Suprapubic skin (tissue), 4 donors: ENCODE measurements around the gene ATP2A2. TPM values are rescaled to one million over a fixed set of nuclear protein-coding genes. Genes with fewer than 3 reads are reported as not detected.

ENCODE experiments used
- DNase-seq, 2 donors: peaks; one replicate each; pipeline ENCODE4 v3.0.0-alpha.2; 2019; ENCODE audit warnings: low spot score in 2 of 2
- H3K27ac ChIP-seq: fragments of 200-600 bp; sonication (generic); one replicate; pipeline ENCODE4 v1.5.1; 2019
- H3K27me3 ChIP-seq: fragments of 200-600 bp; sonication (generic); one replicate; pipeline ENCODE4 v1.5.1; 2019
- H3K36me3 ChIP-seq: fragments of 200-600 bp; sonication (generic); one replicate; pipeline ENCODE4 v1.5.1; 2019
- H3K4me1 ChIP-seq: fragments of 200-600 bp; sonication (generic); one replicate; pipeline ENCODE4 v1.5.1; 2019
- H3K4me3 ChIP-seq: fragments of 200-600 bp; sonication (generic); one replicate; pipeline ENCODE4 v1.5.1; 2019; ENCODE audit warnings: mild to moderate bottlenecking
- H3K9me3 ChIP-seq: fragments of 200-600 bp; sonication (generic); one replicate; pipeline ENCODE4 v1.5.1; 2019
- EP300 ChIP-seq: sonication (generic); formaldehyde crosslinking; IDR thresholded peaks from one replicate; pipeline ENCODE4 v1.6.1; 2017; ENCODE audit warnings: antibody characterized with exemption
- POLR2A ChIP-seq, 2 donors: fragments of 450-650 bp; IDR thresholded peaks; one replicate each; pipeline ENCODE4 v1.6.1; 2017; ENCODE audit warnings: antibody characterized with exemption in 2 of 2, mild to moderate bottlenecking in 2 of 2, moderate library complexity in 2 of 2
- POLR2AphosphoS5 ChIP-seq, 3 donors: sonication (generic); formaldehyde crosslinking; IDR thresholded peaks; one replicate each; pipeline ENCODE4 v1.6.1; 2017; ENCODE audit warnings: antibody characterized with exemption in 3 of 3
- WGBS: methylation state at CpG from one replicate; pipeline ENCODE4 v1.1.5; 2018; 5-methylcytosine and 5-hydroxymethylcytosine counted together
- total RNA-seq, 4 donors: library from RNA; depleted of rRNA; stranded (reverse); fragments of >200 nt; gene quantifications; one replicate each; pipeline ENCODE4 v1.1.0, GENCODE V29; 2016
- TF ChIP-seq, protein P1 (sequence below), 2 donors: fragments of 200-600 bp in 1 of 2; fragments of 450-650 bp in 1 of 2; sonication (generic) in 1 of 2; IDR thresholded peaks; one replicate each; pipeline ENCODE4 v1.5.1; 2016 to 2019; ENCODE audit warnings: antibody characterized with exemption in 2 of 2, mild to moderate bottlenecking in 1 of 2, moderate library complexity in 1 of 2

ATP2A2 gene
- total RNA-seq, 4 donors from 2014 or later, result 95.9 to 138 (median 118) TPM

GRCh38 chr12:110329710-110330109 lies 48.7 kb downstream of the ATP2A2 start:
- Histone ChIP-seq H3K27ac (no peak overlapping the region), H3K36me3 (peaks cover 79% of the 10 kb centered on the region), H3K9me3 (no peaks in the 10 kb centered on the region), H3K4me3 (no peak overlapping the region), H3K4me1 (no peaks in the 10 kb centered on the region), H3K27me3 (no peaks in the 10 kb centered on the region)
- TF ChIP-seq EP300 (no peak), POLR2AphosphoS5 (IDR thresholded peaks at IDR 0.05) (no peak)
- WGBS, result 85% methylated on average over 4 of the region's 4 CpGs
- DNase-seq, result no peak

GRCh38 chr12:110330124-110330523 lies 49.1 kb downstream of the ATP2A2 start:
- Histone ChIP-seq H3K36me3 (peaks cover 84% of the 10 kb centered on the region), H3K9me3 (no peaks in the 10 kb centered on the region), H3K4me1 (no peaks in the 10 kb centered on the region), H3K27ac (no peak overlapping the region), H3K4me3 (no peak overlapping the region), H3K27me3 (no peaks in the 10 kb centered on the region)
- 77% methylated on average over 3 of the region's 3 CpGs for WGBS
- DNase-seq, result no peak
- TF ChIP-seq, protein P1, sequence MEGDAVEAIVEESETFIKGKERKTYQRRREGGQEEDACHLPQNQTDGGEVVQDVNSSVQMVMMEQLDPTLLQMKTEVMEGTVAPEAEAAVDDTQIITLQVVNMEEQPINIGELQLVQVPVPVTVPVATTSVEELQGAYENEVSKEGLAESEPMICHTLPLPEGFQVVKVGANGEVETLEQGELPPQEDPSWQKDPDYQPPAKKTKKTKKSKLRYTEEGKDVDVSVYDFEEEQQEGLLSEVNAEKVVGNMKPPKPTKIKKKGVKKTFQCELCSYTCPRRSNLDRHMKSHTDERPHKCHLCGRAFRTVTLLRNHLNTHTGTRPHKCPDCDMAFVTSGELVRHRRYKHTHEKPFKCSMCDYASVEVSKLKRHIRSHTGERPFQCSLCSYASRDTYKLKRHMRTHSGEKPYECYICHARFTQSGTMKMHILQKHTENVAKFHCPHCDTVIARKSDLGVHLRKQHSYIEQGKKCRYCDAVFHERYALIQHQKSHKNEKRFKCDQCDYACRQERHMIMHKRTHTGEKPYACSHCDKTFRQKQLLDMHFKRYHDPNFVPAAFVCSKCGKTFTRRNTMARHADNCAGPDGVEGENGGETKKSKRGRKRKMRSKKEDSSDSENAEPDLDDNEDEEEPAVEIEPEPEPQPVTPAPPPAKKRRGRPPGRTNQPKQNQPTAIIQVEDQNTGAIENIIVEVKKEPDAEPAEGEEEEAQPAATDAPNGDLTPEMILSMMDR (IDR thresholded peaks at IDR 0.05), result no peak
- TF ChIP-seq POLR2A (IDR thresholded peaks at IDR 0.05) (no peak), EP300 (no peak), POLR2AphosphoS5 (IDR thresholded peaks at IDR 0.05) (no peak)

- H3K36me3 ChIP-seq, result peaks cover 84% of the 10 kb centered on the region
These were observed 49.5 kb downstream of the ATP2A2 start for GRCh38 chr12:110330544-110330943.

DNA sequence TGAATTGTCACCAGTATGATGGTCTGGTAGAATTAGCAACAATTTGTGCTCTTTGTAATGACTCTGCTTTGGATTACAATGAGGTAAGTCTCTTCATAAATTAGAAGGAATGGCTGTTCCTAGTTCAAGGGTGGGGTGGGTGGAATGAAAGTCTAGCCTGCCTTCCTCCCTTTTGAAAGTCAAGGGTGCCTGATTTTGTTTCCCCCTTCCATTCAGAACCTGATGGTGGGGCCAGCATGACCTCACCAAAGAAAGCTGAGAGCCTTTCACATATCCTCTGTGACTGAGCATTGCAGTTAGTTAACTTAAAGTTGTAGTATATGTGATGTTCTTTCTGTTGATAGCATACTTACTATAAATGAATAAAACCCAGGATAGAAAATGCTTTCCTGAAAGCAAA lies 52.2 kb downstream of the ATP2A2 start:
- DNase-seq, result no peak
- TF ChIP-seq POLR2AphosphoS5 (IDR thresholded peaks at IDR 0.05), result no peak
- TF ChIP-seq POLR2A (IDR thresholded peaks at IDR 0.05), result no peak
- TF ChIP-seq, protein P1 (IDR thresholded peaks at IDR 0.05), result no peak
- no peak for TF ChIP-seq EP300
- H3K4me3 ChIP-seq, result no peak overlapping the region
- H3K27me3 ChIP-seq, result no peaks in the 10 kb centered on the region
- H3K27ac ChIP-seq, result no peak overlapping the region
- H3K36me3 ChIP-seq, result peaks cover 84% of the 10 kb centered on the region
- no peaks in the 10 kb centered on the region for H3K4me1 ChIP-seq
- no peaks in the 10 kb centered on the region for H3K9me3 ChIP-seq

More at GRCh38 chr12:110330544-110330943, 49.5 kb downstream of the ATP2A2 start:
- no peaks in the 10 kb centered on the region for H3K4me1 ChIP-seq
- no peak overlapping the region for H3K27ac ChIP-seq
- DNase-seq, result no peak
- H3K27me3 ChIP-seq, result no peaks in the 10 kb centered on the region
- TF ChIP-seq EP300 (no peak), POLR2AphosphoS5 (IDR thresholded peaks at IDR 0.05) (no peak), POLR2A (IDR thresholded peaks at IDR 0.05) (no peak)
- TF ChIP-seq, protein P1 (IDR thresholded peaks at IDR 0.05), result no peak
- no peaks in the 10 kb centered on the region for H3K9me3 ChIP-seq
- no peak overlapping the region for H3K4me3 ChIP-seq

DNA sequence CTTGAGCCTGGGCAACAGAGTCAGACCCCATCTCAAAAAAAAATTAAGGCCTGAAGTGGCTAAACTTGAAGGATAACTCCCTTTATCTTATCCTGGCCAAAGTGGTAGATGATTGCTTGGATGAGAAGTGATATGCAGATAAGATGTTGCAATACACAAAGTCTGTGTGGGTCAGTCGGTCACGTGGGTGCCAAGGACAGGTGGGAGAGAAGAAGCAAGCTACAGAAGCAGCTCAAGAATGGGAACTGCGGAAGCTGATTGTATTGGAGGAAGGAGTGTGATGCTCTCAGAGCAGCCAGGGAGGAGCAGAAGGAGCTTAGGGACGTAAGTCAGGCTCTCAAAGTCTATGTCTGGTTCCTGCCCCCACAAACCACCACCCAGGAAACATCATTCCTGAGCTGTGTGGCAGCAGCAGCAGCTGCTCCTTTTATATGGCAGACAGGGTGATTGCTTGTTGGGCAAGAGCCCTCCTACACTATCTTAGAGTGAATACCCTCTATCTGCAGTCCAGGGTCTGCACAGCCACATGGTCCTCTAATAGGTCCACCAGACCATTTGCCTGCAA lies 54.5 kb downstream of the ATP2A2 start:
- Histone ChIP-seq H3K4me1 (peaks cover 4% of the 10 kb centered on the region), H3K27ac (no peak overlapping the region), H3K36me3 (peaks cover 92% of the 10 kb centered on the region), H3K4me3 (no peak overlapping the region), H3K9me3 (no peaks in the 10 kb centered on the region), H3K27me3 (no peaks in the 10 kb centered on the region)
- DNase-seq, result no peak
- 79% methylated on average over 4 of the region's 4 CpGs for WGBS
- no peak for TF ChIP-seq POLR2AphosphoS5 (IDR thresholded peaks at IDR 0.05)
- no peak for TF ChIP-seq EP300
- TF ChIP-seq, protein P1 (IDR thresholded peaks at IDR 0.05), result no peak
- TF ChIP-seq POLR2A (IDR thresholded peaks at IDR 0.05), result no peak
